ENCODE results near the gene HIVEP3.

DNA sequence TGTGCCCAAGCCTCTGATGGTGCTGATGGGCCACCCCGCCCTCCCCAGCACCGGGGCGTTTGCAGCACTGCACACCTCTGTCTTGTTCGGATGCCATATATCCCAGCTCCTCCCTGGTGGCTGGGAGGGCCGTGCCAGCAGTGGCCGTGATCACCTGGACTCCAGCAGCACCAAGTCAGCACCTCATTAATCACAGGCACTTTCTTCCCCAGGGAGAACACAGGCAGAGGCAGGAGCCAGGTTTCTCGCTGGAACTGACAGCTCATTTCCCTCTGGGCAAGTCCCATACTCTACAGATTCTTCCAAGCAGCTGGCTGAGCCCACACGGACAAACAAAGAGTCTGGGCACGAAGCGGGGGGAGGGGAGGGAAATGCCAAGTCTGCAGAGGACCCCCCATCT, 292.6 kb downstream of the HIVEP3 start:
- no peak for TF ChIP-seq POLR2A (IDR thresholded peaks at IDR 0.05)
- TF ChIP-seq, protein P1, sequence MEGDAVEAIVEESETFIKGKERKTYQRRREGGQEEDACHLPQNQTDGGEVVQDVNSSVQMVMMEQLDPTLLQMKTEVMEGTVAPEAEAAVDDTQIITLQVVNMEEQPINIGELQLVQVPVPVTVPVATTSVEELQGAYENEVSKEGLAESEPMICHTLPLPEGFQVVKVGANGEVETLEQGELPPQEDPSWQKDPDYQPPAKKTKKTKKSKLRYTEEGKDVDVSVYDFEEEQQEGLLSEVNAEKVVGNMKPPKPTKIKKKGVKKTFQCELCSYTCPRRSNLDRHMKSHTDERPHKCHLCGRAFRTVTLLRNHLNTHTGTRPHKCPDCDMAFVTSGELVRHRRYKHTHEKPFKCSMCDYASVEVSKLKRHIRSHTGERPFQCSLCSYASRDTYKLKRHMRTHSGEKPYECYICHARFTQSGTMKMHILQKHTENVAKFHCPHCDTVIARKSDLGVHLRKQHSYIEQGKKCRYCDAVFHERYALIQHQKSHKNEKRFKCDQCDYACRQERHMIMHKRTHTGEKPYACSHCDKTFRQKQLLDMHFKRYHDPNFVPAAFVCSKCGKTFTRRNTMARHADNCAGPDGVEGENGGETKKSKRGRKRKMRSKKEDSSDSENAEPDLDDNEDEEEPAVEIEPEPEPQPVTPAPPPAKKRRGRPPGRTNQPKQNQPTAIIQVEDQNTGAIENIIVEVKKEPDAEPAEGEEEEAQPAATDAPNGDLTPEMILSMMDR (IDR thresholded peaks at IDR 0.05) = no peak
- no peak for TF ChIP-seq EP300 (IDR thresholded peaks at IDR 0.05)

All from tibial nerve (tissue), 4 donors.